Type B pancreatic cell (in vitro differentiated cells): Measurements from ENCODE around the gene VIP. TPM values are rescaled to one million over a fixed set of nuclear protein-coding genes. Genes with fewer than 3 reads are reported as not detected.

ENCODE experiments used
- DNase-seq: peaks from one replicate; pipeline ENCODE4 v3.0.0; 2021; ENCODE audit warnings: mixed read lengths; ENCODE audit not compliant: unreplicated experiment; ENCODE audit errors: extremely low spot score
- H3K27ac Mint-ChIP-seq: 2 replicates; pipeline ENCODE4 v1.8.0; 2021; ENCODE audit warnings: mild to moderate bottlenecking, mixed read lengths
- H3K27me3 Mint-ChIP-seq: 2 replicates; pipeline ENCODE4 v1.8.0; 2021; ENCODE audit warnings: mixed read lengths
- H3K36me3 Mint-ChIP-seq: 2 replicates; pipeline ENCODE4 v1.8.0; 2021; ENCODE audit warnings: mixed read lengths
- H3K4me1 Mint-ChIP-seq: one replicate; pipeline ENCODE4 v1.8.0; 2021; ENCODE audit warnings: mixed read lengths; ENCODE audit not compliant: unreplicated experiment
- H3K4me3 Mint-ChIP-seq: 2 replicates; pipeline ENCODE4 v1.8.0; 2021; ENCODE audit warnings: mild to moderate bottlenecking, mixed read lengths
- H3K9me3 Mint-ChIP-seq: 2 replicates; pipeline ENCODE4 v1.8.0; 2021; ENCODE audit warnings: mixed read lengths
- CTCF ChIP-seq: fragments of 200-600 bp; sonication (generic); conservative IDR thresholded peaks from 2 replicates; pipeline ENCODE4 v1.5.0; 2021; ENCODE audit warnings: antibody characterized with exemption, mild to moderate bottlenecking
- total RNA-seq: library from RNA; stranded (reverse); gene quantifications from 2 replicates; pipeline ENCODE4 v1.2.1, GENCODE V29; 2021; ENCODE audit warnings: low replicate concordance

The VIP gene
- total RNA-seq, 1 donor from 2014 or later: not detected

- no peaks in the 10 kb centered on the region for H3K36me3 Mint-ChIP-seq
- H3K9me3 Mint-ChIP-seq: no peaks in the 10 kb centered on the region
- H3K4me3 Mint-ChIP-seq: no peak overlapping the region
- TF ChIP-seq CTCF: no peak
- no peak for DNase-seq
- H3K4me1 Mint-ChIP-seq: no peaks in the 10 kb centered on the region
- no peak overlapping the region for H3K27ac Mint-ChIP-seq
- H3K27me3 Mint-ChIP-seq: no peaks in the 10 kb centered on the region
Observed at GRCh38 chr6:152783217-152783878, 32.8 kb downstream of the VIP start.

DNA sequence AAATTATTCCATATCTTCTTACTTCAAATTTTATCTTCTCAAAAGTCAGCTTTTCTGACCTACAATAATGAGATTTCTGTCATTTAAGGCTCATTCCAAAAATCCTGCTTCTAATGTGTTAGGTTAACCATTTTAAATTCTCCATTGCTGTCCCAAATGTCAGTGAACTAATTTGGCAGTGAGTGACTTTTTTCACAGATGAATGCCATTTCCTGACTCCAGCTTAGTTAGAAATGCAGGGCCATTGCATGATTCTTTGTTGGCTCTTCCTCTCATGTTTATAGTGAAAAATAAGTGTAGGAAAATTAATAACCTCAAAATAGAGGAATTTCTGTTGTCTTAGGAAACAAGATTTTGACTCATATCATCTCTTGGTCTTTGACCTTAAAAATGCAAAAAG, 44.1 kb downstream of the VIP start:
- Mint-ChIP-seq H3K36me3 (no peaks in the 10 kb centered on the region), H3K9me3 (no peaks in the 10 kb centered on the region), H3K4me1 (no peaks in the 10 kb centered on the region), H3K27me3 (peaks cover 2% of the 10 kb centered on the region), H3K4me3 (no peak overlapping the region), H3K27ac (no peak overlapping the region)
- no peak for DNase-seq
- TF ChIP-seq CTCF: no peak

GRCh38 chr6:152804150-152804549, 53.6 kb downstream of the VIP start:
- no peak overlapping the region for H3K4me3 Mint-ChIP-seq
- no peak for TF ChIP-seq CTCF
- H3K27ac Mint-ChIP-seq: no peak overlapping the region
- no peaks in the 10 kb centered on the region for H3K9me3 Mint-ChIP-seq
- H3K27me3 Mint-ChIP-seq: peaks cover 2% of the 10 kb centered on the region
- no peak for DNase-seq
- H3K36me3 Mint-ChIP-seq: no peaks in the 10 kb centered on the region
- H3K4me1 Mint-ChIP-seq: no peaks in the 10 kb centered on the region

Other genes starting within 250 kb of the VIP start
- 12.6 and 26.6 TPM in 2 replicates for gene SYNE1, start 113.4 kb upstream of the VIP start, total RNA-seq
- not detected in 2 replicates for gene MYCT1, start 52.9 kb upstream of the VIP start, total RNA-seq
- 10.7 and 29.6 TPM in 2 replicates for gene FBXO5, start 232.2 kb downstream of the VIP start, total RNA-seq